Pancreas (tissue), 10 donors: Measurements from ENCODE around the gene RAVER1. TPM values are rescaled to one million over a fixed set of nuclear protein-coding genes. Genes with fewer than 3 reads are reported as not detected.
"Not testable (repeated sequence)": the region's sequence is repeated elsewhere in the genome, so short reads cannot be mapped to it uniquely, and the experiment has no call there.

Experiments
- ATAC-seq, 4 donors: fragments of 200-7000 bp; cut with Tn5 transposase; one replicate each; pipeline versions ENCODE4 v1.8.0 to v1.9.1; 2020; ENCODE audit warnings: mild to moderate bottlenecking in 4 of 4, moderate library complexity in 4 of 4
- DNase-seq, 6 donors: peaks; one replicate each; pipeline ENCODE4 v3.0.0-alpha.2; 2020
- FAIRE-seq: peaks from 2 replicates; lab custom pipeline; 2012; peaks lifted over from hg19 to GRCh38; lab: Jason Lieb, UNC
- H3K27ac ChIP-seq, 4 donors: fragments of 200-600 bp; sonication (generic); 1 replicate in 3 of 4; 2 replicates in 1 of 4; pipeline versions ENCODE4 v1.5.0 to v1.8.0; 2020
- H3K27me3 ChIP-seq, 4 donors: fragments of 200-600 bp; one replicate each; pipeline ENCODE4 v1.8.0; 2021
- H3K36me3 ChIP-seq, 3 donors: fragments of 200-600 bp; sonication (generic) in 1 of 3; one replicate each; pipeline versions ENCODE4 v1.5.0 to v1.8.0; 2020 to 2021
- H3K4me1 ChIP-seq, 3 donors: fragments of 200-600 bp; one replicate each; pipeline ENCODE4 v1.8.0; 2021
- H3K4me3 ChIP-seq, 4 donors: fragments of 200-600 bp; sonication (generic) in 2 of 4; one replicate each; pipeline versions ENCODE4 v1.5.0 to v1.8.0; 2020 to 2021
- H3K9me3 ChIP-seq, 4 donors: fragments of 200-600 bp; one replicate each; pipeline ENCODE4 v1.8.0; 2021
- CTCF ChIP-seq, 4 donors: fragments of 200-600 bp; sonication (generic) in 3 of 4; IDR thresholded peaks; one replicate each; pipeline versions ENCODE4 v1.5.0 to v1.8.0; 2021; ENCODE audit warnings: antibody characterized with exemption in 4 of 4
- WGBS, 2 donors: extraction: QIAGEN DNeasy Blood & Tissue Kit; methylation state at CpG; one replicate each; pipeline ENCODE4 v1.1.7; 2013; 5-methylcytosine and 5-hydroxymethylcytosine counted together
- intact Hi-C, 3 donors: fragments of 100-400 bp; cut with DNase I; formaldehyde crosslinking; loops; one replicate each; pipeline versions ENCODE4 v1.11.1 to v1.14.2; 2022
- polyA plus RNA-seq, 2 donors: library from polyadenylated mRNA; stranded (reverse); fragments of 200-250 nt; gene quantifications; one replicate each; pipeline ENCODE4 v1.2.3, GENCODE V29; 2013
- total RNA-seq, 6 donors: library from RNA; stranded (reverse); fragmentation: NEBNext Ultra II Directional in 4 of 6; extraction: Animal tissue kit (Norgen Biotek cat#: 25700) in 4 of 6; gene quantifications; one replicate each; pipeline versions ENCODE4 v1.2.1 to v1.2.4, GENCODE V29; 2021 to 2023
- donor health status: healthy with polysubstance abuse.
- donor health status: DM: no; HTN: no; CAD: no; lungs with moderate emphysema.
- donor health status: DM: no; HTN: no; CAD: no.
- donor health status: control.
- donor health status: control.
- donor health status: Bipolar disorder and iron deficiency.
- donor health status: DM: yes; HTN: yes; CAD: no.
- donor health status: DM: no; HTN: no; CAD: no.
- donor health status: DM: no; HTN: no; CAD: no.
- donor health status: DM: yes; HTN: yes; CAD: no.

RAVER1 gene
- total and polyA plus RNA-seq, 8 donors = 6.0 to 17.3 (median 11.5) TPM

DNA sequence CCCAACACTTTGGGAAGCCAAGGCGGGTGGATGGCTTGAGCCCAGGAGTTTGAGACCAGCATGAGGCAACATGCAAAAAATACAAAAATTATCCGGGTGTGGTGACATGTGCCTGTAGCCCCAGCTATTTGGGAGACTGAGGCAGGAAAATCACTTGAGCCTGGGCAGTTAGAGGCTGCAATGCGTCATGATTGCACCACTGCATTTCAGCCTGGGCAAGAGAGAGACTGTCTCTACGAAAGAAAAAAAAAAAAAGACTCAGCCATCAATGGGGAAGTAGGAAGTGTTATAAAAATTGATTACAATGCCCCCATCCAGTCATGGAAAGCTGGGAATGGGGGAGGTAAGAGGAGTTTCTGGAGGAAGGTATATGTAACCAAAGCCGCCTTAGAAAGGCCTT is 41.6 kb upstream of the RAVER1 start:
- WGBS, 2 donors = 90 to 92% methylated on average over 5 of the region's 5 CpGs
- DNase-seq = no peak
- Histone ChIP-seq H3K9me3 (no peaks in the 10 kb centered on the region), H3K36me3 (no peaks in the 10 kb centered on the region), H3K27ac (no peak overlapping the region), H3K4me1 (peaks cover 2 to 5% (median 4%) of the 10 kb centered on the region in 3 donors), H3K27me3 (no peaks in the 10 kb centered on the region), H3K4me3 (no peak overlapping the region)
- TF ChIP-seq CTCF (IDR thresholded peaks at IDR 0.05) = no peak
- intact Hi-C loops = no loop called here
- no peak for FAIRE-seq
- ATAC-seq = no peak

DNA sequence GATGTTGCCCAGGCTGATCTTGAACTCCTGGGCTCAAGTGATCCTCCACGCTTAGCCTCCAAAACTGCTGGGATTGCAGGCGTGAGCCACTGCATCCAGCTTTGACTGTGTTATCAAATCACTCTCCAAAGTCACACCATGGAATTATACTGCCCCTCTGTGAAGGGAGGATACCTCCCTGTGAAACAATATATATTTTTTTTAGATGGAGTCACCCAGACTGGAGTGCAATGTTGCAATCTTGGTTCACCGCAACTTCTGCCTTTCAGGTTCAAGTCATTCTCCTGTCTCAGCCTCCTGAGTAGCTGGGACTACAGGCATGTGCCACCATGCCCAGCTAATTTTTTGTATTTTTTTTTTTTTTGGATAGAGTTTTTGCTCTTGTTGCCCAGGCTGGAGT is 39.4 kb upstream of the RAVER1 start:
- Histone ChIP-seq H3K4me3 (no peak overlapping the region), H3K9me3 (no peaks in the 10 kb centered on the region), H3K27ac (no peak overlapping the region), H3K4me1 (no peaks in the 10 kb centered on the region), H3K36me3 (no peaks in the 10 kb centered on the region), H3K27me3 (no peaks in the 10 kb centered on the region)
- DNase-seq = no peak
- ATAC-seq = peak in 1 of 4 donors; percentile 57
- WGBS, 2 donors = 94 to 97% methylated on average over 3 of the region's 3 CpGs
- intact Hi-C loops = no loop called here
- no peak for FAIRE-seq
- TF ChIP-seq CTCF (IDR thresholded peaks at IDR 0.05) = no peak

DNA sequence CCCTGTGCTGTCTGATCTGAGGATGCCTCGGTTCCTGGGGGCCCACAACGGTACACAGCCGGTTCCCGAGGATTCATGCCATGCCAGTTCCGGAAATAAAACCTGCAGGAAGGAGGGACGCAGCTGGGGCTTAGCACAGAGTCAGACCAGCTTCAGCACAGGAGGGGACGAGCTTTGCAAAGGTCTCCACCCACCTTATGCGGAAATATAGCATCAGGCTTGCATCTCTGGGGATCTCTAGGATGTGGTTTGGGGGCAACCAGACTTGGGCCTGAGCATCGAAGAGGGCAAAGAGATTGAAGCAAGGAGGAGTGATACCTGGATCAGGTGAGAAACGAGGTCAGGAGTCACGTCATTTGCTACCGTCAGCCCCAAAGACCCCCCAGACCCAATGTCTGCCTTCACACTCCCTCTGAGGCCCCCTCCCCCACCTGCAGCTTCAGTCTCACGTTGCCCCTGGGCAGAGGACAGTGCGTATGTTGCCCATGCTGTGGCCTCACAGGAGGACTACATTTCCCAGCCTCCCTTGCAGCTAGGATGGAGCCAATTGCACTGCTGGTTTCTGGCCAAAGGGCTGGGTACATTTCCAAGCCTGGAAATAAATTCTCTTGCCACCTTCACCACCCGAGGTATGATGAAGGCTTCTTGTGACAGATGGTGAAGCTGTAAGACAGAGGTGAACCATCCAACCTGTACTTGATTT is 34.9 kb upstream of the RAVER1 start:
- H3K4me1 ChIP-seq = no peaks in the 10 kb centered on the region
- no peak overlapping the region for H3K4me3 ChIP-seq
- no peak for TF ChIP-seq CTCF (IDR thresholded peaks at IDR 0.05)
- DNase-seq (no peak), FAIRE-seq (no peak), ATAC-seq (no peak)
- intact Hi-C loops = no loop called here
- H3K36me3 ChIP-seq = peaks cover 4 to 29% (median 18%) of the 10 kb centered on the region in 3 donors
- no peaks in the 10 kb centered on the region for H3K9me3 ChIP-seq
- 96 to 97% methylated on average over 15 of the region's 15 CpGs for WGBS, 2 donors
- H3K27me3 ChIP-seq = no peaks in the 10 kb centered on the region
- H3K27ac ChIP-seq = no peak overlapping the region

- H3K4me1 ChIP-seq, H3K4me3 ChIP-seq, H3K9me3 ChIP-seq, H3K27ac ChIP-seq, intact Hi-C loops, H3K27me3 ChIP-seq, DNase-seq, FAIRE-seq, ATAC-seq: not testable (repeated sequence)
- peaks cover 4 to 32% (median 18%) of the 10 kb centered on the region in 3 donors for H3K36me3 ChIP-seq
- 95 to 99% methylated on average over 4 of the region's 4 CpGs for WGBS, 2 donors
Observed at GRCh38 chr19:10366950-10367512, 33.7 kb upstream of the RAVER1 start.

- Histone ChIP-seq H3K27ac (no peak overlapping the region), H3K9me3 (no peaks in the 10 kb centered on the region), H3K27me3 (no peaks in the 10 kb centered on the region), H3K36me3 (peaks cover 4 to 36% (median 18%) of the 10 kb centered on the region in 3 donors), H3K4me3 (no peak overlapping the region), H3K4me1 (no peaks in the 10 kb centered on the region)
- DNase-seq (no peak), ATAC-seq (no peak), FAIRE-seq (no peak)
- no peak for TF ChIP-seq CTCF (IDR thresholded peaks at IDR 0.05)
- 94 to 96% methylated on average over 23 of the region's 23 CpGs for WGBS, 2 donors
- intact Hi-C loops = no loop called here
Observed at GRCh38 chr19:10365518-10365917, 32.2 kb upstream of the RAVER1 start.
